ENCODE results near the gene SLC12A7.

SLC12A7 gene

GRCh38 chr5:1116977-1117376 lies 5.1 kb upstream of the SLC12A7 start:
- POLR2A ChIA-PET, result no interaction called here
- DNase-seq (ENCODE audit: extremely low spot score), result no peak
- CTCF ChIA-PET, result interaction anchor here (0.8 to 2.7 kb wide), 3 partner anchors 10 to 193 kb away, joined by 4 to 6 read pairs (median 4); no protein-coding TSS in a partner anchor
- TF ChIP-seq, protein P1, sequence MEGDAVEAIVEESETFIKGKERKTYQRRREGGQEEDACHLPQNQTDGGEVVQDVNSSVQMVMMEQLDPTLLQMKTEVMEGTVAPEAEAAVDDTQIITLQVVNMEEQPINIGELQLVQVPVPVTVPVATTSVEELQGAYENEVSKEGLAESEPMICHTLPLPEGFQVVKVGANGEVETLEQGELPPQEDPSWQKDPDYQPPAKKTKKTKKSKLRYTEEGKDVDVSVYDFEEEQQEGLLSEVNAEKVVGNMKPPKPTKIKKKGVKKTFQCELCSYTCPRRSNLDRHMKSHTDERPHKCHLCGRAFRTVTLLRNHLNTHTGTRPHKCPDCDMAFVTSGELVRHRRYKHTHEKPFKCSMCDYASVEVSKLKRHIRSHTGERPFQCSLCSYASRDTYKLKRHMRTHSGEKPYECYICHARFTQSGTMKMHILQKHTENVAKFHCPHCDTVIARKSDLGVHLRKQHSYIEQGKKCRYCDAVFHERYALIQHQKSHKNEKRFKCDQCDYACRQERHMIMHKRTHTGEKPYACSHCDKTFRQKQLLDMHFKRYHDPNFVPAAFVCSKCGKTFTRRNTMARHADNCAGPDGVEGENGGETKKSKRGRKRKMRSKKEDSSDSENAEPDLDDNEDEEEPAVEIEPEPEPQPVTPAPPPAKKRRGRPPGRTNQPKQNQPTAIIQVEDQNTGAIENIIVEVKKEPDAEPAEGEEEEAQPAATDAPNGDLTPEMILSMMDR (IDR thresholded peaks at IDR 0.05; ENCODE audit: control extremely low read depth, extremely low read depth, low read depth, missing control alignments), result no peak

- POLR2A ChIA-PET, result no interaction called here
Measured at GRCh38 chr5:1116109-1116740, 4.4 kb upstream of the SLC12A7 start.

DNA sequence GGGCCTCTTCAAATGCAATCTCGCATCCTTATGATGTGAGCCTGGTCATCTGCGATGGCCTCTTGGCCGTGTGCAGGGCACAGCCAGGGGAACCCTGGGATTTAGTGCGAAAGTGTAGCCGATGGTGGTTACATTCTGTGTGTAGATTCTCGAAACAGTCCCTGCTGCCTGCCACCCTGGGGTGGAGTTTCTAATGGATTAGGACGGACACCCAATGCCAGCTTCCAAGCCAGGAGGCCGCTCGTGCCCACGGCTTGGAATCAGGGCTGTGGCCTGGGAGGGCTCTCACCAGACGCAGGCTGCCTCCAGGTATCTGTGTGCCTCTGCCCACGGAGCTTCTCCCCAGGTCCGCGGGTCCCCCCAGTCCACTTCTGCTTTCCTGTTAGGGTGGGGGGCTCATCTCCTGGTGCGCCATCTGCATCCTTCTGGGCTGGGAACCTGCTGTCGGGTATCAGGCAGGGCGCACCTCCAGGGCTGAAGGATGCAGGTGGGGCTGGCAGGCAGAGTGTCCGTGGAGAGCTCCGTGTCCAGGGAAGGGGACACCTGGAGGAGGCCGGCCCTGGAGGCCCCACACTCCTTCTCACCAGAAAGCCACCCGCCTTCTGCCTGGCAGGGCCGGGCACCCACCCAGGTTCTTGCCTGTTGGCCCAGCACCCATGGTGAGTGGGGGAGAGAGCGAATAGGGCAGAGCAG lies 3.4 kb upstream of the SLC12A7 start:
- DNase-seq (ENCODE audit: extremely low spot score), result no peak
- CTCF ChIA-PET, result interaction anchor here (1.3 to 2.7 kb wide), 2 partner anchors 9 to 26 kb away, joined by 4 to 6 read pairs; no protein-coding TSS in a partner anchor
- TF ChIP-seq, protein P1 (IDR thresholded peaks at IDR 0.05; ENCODE audit: control extremely low read depth, extremely low read depth, low read depth, missing control alignments), result no peak
- POLR2A ChIA-PET, result no interaction called here

More at GRCh38 chr5:1116109-1116740, 4.4 kb upstream of the SLC12A7 start:
- no peak for DNase-seq (ENCODE audit: extremely low spot score)
- TF ChIP-seq, protein P1 (IDR thresholded peaks at IDR 0.05; ENCODE audit: control extremely low read depth, extremely low read depth, low read depth, missing control alignments), result no peak
- CTCF ChIA-PET, result interaction anchor here (0.8 to 2.7 kb wide), 2 partner anchors 10 to 25 kb away, joined by 4 to 6 read pairs; no protein-coding TSS in a partner anchor

GRCh38 chr5:1113805-1114586 lies 2.1 kb upstream of the SLC12A7 start:
- TF ChIP-seq, protein P1 (IDR thresholded peaks at IDR 0.05; ENCODE audit: control extremely low read depth, extremely low read depth, low read depth, missing control alignments), result no peak
- no peak for DNase-seq (ENCODE audit: extremely low spot score)
- CTCF ChIA-PET, result interaction anchor here (1.1 to 1.3 kb wide), 4 partner anchors 10 to 531 kb away, joined by 3 to 4 read pairs (median 4); no protein-coding TSS in a partner anchor
- POLR2A ChIA-PET, result no interaction called here

DNA sequence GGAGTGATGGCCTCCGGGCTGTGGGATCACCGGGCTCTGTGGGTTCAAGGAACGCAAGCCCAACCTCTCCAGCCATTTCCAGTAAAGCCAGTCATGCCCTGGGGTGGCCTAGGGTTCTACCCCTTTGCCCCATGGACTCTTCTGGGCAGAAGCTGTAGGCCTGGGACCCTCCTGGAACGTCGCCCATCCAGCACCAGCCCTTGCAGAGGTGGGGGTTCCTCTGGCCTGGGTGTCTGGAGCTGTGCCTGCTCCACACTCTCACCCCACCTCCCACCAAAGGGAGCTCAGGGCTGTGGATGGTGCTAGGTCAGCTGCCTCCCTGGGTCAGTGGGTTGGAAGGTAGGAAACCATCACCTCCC lies 1.4 kb upstream of the SLC12A7 start:
- POLR2A ChIA-PET, result no interaction called here
- CTCF ChIA-PET, result interaction anchor here (1.3 kb wide), 2 partner anchors 28 to 189 kb away, joined by 3 to 4 read pairs; no protein-coding TSS in a partner anchor
- TF ChIP-seq, protein P1 (IDR thresholded peaks at IDR 0.05; ENCODE audit: control extremely low read depth, extremely low read depth, low read depth, missing control alignments), result no peak
- DNase-seq (ENCODE audit: extremely low spot score), result no peak

All from GM10248 (cell line).